ENCODE data around the gene GUCY1A2. TPM values are rescaled to one million over a fixed set of nuclear protein-coding genes. Genes with fewer than 3 reads are reported as not detected.

GUCY1A2 gene
- total RNA-seq, 1 donor, result under 0.01 TPM

DNA sequence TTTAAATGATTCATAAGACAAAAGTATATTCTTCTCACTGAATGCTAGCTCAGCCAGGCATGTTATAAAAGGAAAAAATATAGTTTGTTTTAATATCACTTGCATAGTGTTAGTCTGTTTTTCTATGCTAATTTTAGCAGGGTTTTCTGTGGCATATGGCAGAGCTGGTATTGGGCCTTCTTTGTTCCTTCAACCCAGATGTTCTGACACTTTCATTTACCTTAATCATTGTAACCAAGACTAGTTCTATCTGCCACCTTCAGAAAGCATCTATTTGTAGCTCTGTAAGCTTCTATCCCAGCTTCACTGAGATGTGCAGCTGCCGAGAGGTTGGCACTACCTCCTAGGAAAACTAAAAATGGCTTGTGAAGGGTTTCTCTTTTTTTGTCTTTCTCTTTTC, 338.7 kb downstream of the GUCY1A2 start:
- H3K36me3 ChIP-seq (ENCODE audit: insufficient read depth, low read length), result no peaks in the 10 kb centered on the region
- no peaks in the 10 kb centered on the region for H3K9me3 ChIP-seq (ENCODE audit: low read depth, low read length)
- no peak for DNase-seq (ENCODE audit: insufficient read length, low spot score, missing footprints)
- no peaks in the 10 kb centered on the region for H4K20me1 ChIP-seq (ENCODE audit: insufficient read depth, low read length)
- no peaks in the 10 kb centered on the region for H3K79me2 ChIP-seq (ENCODE audit: insufficient read depth, low read length)
- H3K4me3 ChIP-seq (ENCODE audit: insufficient read depth, low read length), result no peak overlapping the region
- no peak overlapping the region for H3K27ac ChIP-seq (ENCODE audit: low read depth, low read length)
- TF ChIP-seq, protein P1, sequence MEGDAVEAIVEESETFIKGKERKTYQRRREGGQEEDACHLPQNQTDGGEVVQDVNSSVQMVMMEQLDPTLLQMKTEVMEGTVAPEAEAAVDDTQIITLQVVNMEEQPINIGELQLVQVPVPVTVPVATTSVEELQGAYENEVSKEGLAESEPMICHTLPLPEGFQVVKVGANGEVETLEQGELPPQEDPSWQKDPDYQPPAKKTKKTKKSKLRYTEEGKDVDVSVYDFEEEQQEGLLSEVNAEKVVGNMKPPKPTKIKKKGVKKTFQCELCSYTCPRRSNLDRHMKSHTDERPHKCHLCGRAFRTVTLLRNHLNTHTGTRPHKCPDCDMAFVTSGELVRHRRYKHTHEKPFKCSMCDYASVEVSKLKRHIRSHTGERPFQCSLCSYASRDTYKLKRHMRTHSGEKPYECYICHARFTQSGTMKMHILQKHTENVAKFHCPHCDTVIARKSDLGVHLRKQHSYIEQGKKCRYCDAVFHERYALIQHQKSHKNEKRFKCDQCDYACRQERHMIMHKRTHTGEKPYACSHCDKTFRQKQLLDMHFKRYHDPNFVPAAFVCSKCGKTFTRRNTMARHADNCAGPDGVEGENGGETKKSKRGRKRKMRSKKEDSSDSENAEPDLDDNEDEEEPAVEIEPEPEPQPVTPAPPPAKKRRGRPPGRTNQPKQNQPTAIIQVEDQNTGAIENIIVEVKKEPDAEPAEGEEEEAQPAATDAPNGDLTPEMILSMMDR (IDR thresholded peaks at IDR 0.05; ENCODE audit: extremely low read depth, low read depth, low read length), result no peak
- no peaks in the 10 kb centered on the region for H3K4me1 ChIP-seq (ENCODE audit: insufficient read depth, low read length)
- H2AFZ ChIP-seq (ENCODE audit: low read length), result no peak overlapping the region
- H3K4me2 ChIP-seq (ENCODE audit: insufficient read depth, low read length), result no peak overlapping the region
- no peaks in the 10 kb centered on the region for H3K27me3 ChIP-seq (ENCODE audit: insufficient read depth, low read length)

DNA sequence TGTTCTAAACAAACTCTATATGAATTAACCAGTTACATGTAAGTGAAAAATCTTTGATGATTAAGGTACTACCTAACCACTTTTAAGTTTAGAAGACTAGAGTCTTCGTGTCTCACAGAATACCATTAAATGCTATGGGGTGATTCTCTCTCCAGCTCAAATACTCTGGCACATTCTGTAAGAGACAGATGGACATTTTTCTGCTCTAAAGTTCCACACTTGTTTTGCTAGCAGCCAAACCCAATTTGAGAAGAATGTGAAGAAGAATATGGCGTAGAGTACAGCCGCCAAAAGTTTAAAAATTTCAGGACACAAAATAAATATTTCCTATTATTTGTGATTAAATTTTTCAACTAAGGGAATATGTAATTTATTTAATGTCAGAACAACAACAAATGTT, 339.1 kb downstream of the GUCY1A2 start:
- H3K27ac ChIP-seq (ENCODE audit: low read depth, low read length), result no peak overlapping the region
- no peaks in the 10 kb centered on the region for H3K79me2 ChIP-seq (ENCODE audit: insufficient read depth, low read length)
- H2AFZ ChIP-seq (ENCODE audit: low read length), result no peak overlapping the region
- no peaks in the 10 kb centered on the region for H3K9me3 ChIP-seq (ENCODE audit: low read depth, low read length)
- H3K27me3 ChIP-seq (ENCODE audit: insufficient read depth, low read length), result no peaks in the 10 kb centered on the region
- H4K20me1 ChIP-seq (ENCODE audit: insufficient read depth, low read length), result no peaks in the 10 kb centered on the region
- no peaks in the 10 kb centered on the region for H3K4me1 ChIP-seq (ENCODE audit: insufficient read depth, low read length)
- H3K4me3 ChIP-seq (ENCODE audit: insufficient read depth, low read length), result no peak overlapping the region
- TF ChIP-seq, protein P1 (IDR thresholded peaks at IDR 0.05; ENCODE audit: extremely low read depth, low read depth, low read length), result no peak
- H3K4me2 ChIP-seq (ENCODE audit: insufficient read depth, low read length), result no peak overlapping the region
- no peaks in the 10 kb centered on the region for H3K36me3 ChIP-seq (ENCODE audit: insufficient read depth, low read length)
- no peak for DNase-seq (ENCODE audit: insufficient read length, low spot score, missing footprints)

DNA sequence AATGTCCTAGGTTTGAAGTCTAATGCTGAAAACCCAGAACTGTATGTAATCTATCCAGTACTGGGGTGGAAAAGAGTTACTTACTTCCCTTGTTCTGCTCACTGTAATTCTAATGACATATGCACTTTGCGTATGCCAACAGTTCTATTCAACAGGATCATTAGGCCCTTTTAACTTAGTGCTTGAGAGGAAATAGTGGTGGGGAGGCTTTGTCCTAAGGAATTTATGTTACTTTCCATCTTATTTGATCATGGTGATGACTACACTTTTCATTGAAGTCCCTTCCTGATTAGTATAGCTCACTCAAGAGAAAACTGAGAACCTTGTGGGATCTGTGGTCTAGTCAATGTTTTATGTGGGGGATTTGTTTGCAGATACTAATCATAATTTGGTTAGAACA, 348.2 kb downstream of the GUCY1A2 start:
- Histone ChIP-seq H3K79me2 (ENCODE audit: insufficient read depth, low read length) (no peaks in the 10 kb centered on the region), H3K36me3 (ENCODE audit: insufficient read depth, low read length) (no peaks in the 10 kb centered on the region), H4K20me1 (ENCODE audit: insufficient read depth, low read length) (no peaks in the 10 kb centered on the region), H3K9me3 (ENCODE audit: low read depth, low read length) (no peaks in the 10 kb centered on the region), H3K27ac (ENCODE audit: low read depth, low read length) (no peak overlapping the region), H3K4me2 (ENCODE audit: insufficient read depth, low read length) (no peak overlapping the region), H3K4me1 (ENCODE audit: insufficient read depth, low read length) (no peaks in the 10 kb centered on the region), H3K4me3 (ENCODE audit: insufficient read depth, low read length) (no peak overlapping the region), H2AFZ (ENCODE audit: low read length) (no peak overlapping the region), H3K27me3 (ENCODE audit: insufficient read depth, low read length) (no peaks in the 10 kb centered on the region)
- TF ChIP-seq, protein P1 (IDR thresholded peaks at IDR 0.05; ENCODE audit: extremely low read depth, low read depth, low read length), result no peak
- peak; percentile 15 for DNase-seq (ENCODE audit: insufficient read length, low spot score, missing footprints)

DNA sequence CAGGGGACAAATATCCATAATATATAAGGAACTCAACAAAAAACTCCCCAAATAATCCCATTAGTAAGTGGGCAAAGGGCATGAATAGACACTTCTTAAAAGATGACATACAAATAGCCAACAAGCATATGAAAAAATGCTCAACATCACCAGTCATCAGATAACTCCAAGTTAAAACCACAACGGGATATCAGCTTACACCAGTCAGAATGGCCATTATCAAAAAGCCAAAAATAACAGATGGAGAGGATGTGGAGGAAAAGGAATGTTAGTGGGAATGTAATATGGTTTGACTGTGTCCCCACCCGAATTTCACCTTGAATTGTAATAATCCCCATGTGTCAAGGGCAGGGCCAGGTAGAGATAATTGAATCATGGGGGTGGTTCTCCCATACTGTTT, 350.1 kb downstream of the GUCY1A2 start:
- Histone ChIP-seq H3K4me2 (ENCODE audit: insufficient read depth, low read length) (no peak overlapping the region), H2AFZ (ENCODE audit: low read length) (no peak overlapping the region), H3K9me3 (ENCODE audit: low read depth, low read length) (no peaks in the 10 kb centered on the region), H3K79me2 (ENCODE audit: insufficient read depth, low read length) (no peaks in the 10 kb centered on the region), H3K27me3 (ENCODE audit: insufficient read depth, low read length) (no peaks in the 10 kb centered on the region), H4K20me1 (ENCODE audit: insufficient read depth, low read length) (no peaks in the 10 kb centered on the region), H3K36me3 (ENCODE audit: insufficient read depth, low read length) (no peaks in the 10 kb centered on the region), H3K27ac (ENCODE audit: low read depth, low read length) (no peak overlapping the region), H3K4me3 (ENCODE audit: insufficient read depth, low read length) (no peak overlapping the region), H3K4me1 (ENCODE audit: insufficient read depth, low read length) (no peaks in the 10 kb centered on the region)
- TF ChIP-seq, protein P1 (IDR thresholded peaks at IDR 0.05; ENCODE audit: extremely low read depth, low read depth, low read length), result no peak
- no peak for DNase-seq (ENCODE audit: insufficient read length, low spot score, missing footprints)
